Type B pancreatic cell (in vitro differentiated cells): ENCODE measurements around the gene UPP1. TPM values are rescaled to one million over a fixed set of nuclear protein-coding genes. Genes with fewer than 3 reads are reported as not detected.

Source experiments
- DNase-seq: peaks from one replicate; pipeline ENCODE4 v3.0.0; 2021; ENCODE audit warnings: mixed read lengths; ENCODE audit not compliant: unreplicated experiment; ENCODE audit errors: extremely low spot score
- H3K27ac Mint-ChIP-seq: 2 replicates; pipeline ENCODE4 v1.8.0; 2021; ENCODE audit warnings: mild to moderate bottlenecking, mixed read lengths
- H3K27me3 Mint-ChIP-seq: 2 replicates; pipeline ENCODE4 v1.8.0; 2021; ENCODE audit warnings: mixed read lengths
- H3K36me3 Mint-ChIP-seq: 2 replicates; pipeline ENCODE4 v1.8.0; 2021; ENCODE audit warnings: mixed read lengths
- H3K4me1 Mint-ChIP-seq: one replicate; pipeline ENCODE4 v1.8.0; 2021; ENCODE audit warnings: mixed read lengths; ENCODE audit not compliant: unreplicated experiment
- H3K4me3 Mint-ChIP-seq: 2 replicates; pipeline ENCODE4 v1.8.0; 2021; ENCODE audit warnings: mild to moderate bottlenecking, mixed read lengths
- H3K9me3 Mint-ChIP-seq: 2 replicates; pipeline ENCODE4 v1.8.0; 2021; ENCODE audit warnings: mixed read lengths
- CTCF ChIP-seq: fragments of 200-600 bp; sonication (generic); conservative IDR thresholded peaks from 2 replicates; pipeline ENCODE4 v1.5.0; 2021; ENCODE audit warnings: antibody characterized with exemption, mild to moderate bottlenecking
- total RNA-seq: library from RNA; stranded (reverse); gene quantifications from 2 replicates; pipeline ENCODE4 v1.2.1, GENCODE V29; 2021; ENCODE audit warnings: low replicate concordance

Gene UPP1
- total RNA-seq, 1 donor from 2014 or later, result 14.3 TPM

GRCh38 chr7:48096273-48096672 lies 7.2 kb downstream of the UPP1 start:
- Mint-ChIP-seq H3K27ac (peak overlapping the region; percentile 87), H3K4me3 (no peak overlapping the region), H3K9me3 (no peaks in the 10 kb centered on the region), H3K4me1 (peaks cover 5% of the 10 kb centered on the region), H3K36me3 (peaks cover 6% of the 10 kb centered on the region), H3K27me3 (peaks cover 5% of the 10 kb centered on the region)
- DNase-seq, result no peak
- TF ChIP-seq CTCF, result no peak

GRCh38 chr7:48097521-48098231 lies 8.6 kb downstream of the UPP1 start:
- no peaks in the 10 kb centered on the region for H3K9me3 Mint-ChIP-seq
- DNase-seq, result no peak
- TF ChIP-seq CTCF, result no peak
- no peak overlapping the region for H3K4me3 Mint-ChIP-seq
- peak overlapping the region; percentile 42 for H3K27ac Mint-ChIP-seq
- H3K4me1 Mint-ChIP-seq, result peaks cover 5% of the 10 kb centered on the region
- no peaks in the 10 kb centered on the region for H3K27me3 Mint-ChIP-seq
- H3K36me3 Mint-ChIP-seq, result peaks cover 3% of the 10 kb centered on the region

GRCh38 chr7:48098846-48099245 lies 9.8 kb downstream of the UPP1 start:
- DNase-seq, result no peak
- H3K27ac Mint-ChIP-seq, result no peak overlapping the region
- H3K9me3 Mint-ChIP-seq, result no peaks in the 10 kb centered on the region
- H3K4me3 Mint-ChIP-seq, result no peak overlapping the region
- TF ChIP-seq CTCF, result no peak
- H3K27me3 Mint-ChIP-seq, result no peaks in the 10 kb centered on the region
- peaks cover 3% of the 10 kb centered on the region for H3K36me3 Mint-ChIP-seq
- H3K4me1 Mint-ChIP-seq, result peaks cover 5% of the 10 kb centered on the region

GRCh38 chr7:48099781-48100180 lies 10.7 kb downstream of the UPP1 start:
- no peak for TF ChIP-seq CTCF
- DNase-seq, result no peak
- H3K4me3 Mint-ChIP-seq, result no peak overlapping the region
- peaks cover 5% of the 10 kb centered on the region for H3K4me1 Mint-ChIP-seq
- peaks cover 3% of the 10 kb centered on the region for H3K36me3 Mint-ChIP-seq
- no peaks in the 10 kb centered on the region for H3K27me3 Mint-ChIP-seq
- H3K27ac Mint-ChIP-seq, result no peak overlapping the region
- no peaks in the 10 kb centered on the region for H3K9me3 Mint-ChIP-seq

GRCh38 chr7:48101352-48101751 lies 12.3 kb downstream of the UPP1 start:
- Mint-ChIP-seq H3K36me3 (no peaks in the 10 kb centered on the region), H3K4me1 (peaks cover 5% of the 10 kb centered on the region)

More at GRCh38 chr7:48101352-48101751, 12.3 kb downstream of the UPP1 start:
- DNase-seq, result no peak
- Mint-ChIP-seq H3K27me3 (no peaks in the 10 kb centered on the region), H3K9me3 (no peaks in the 10 kb centered on the region), H3K4me3 (no peak overlapping the region), H3K27ac (no peak overlapping the region)
- TF ChIP-seq CTCF, result no peak
